ENCODE data around the gene SLC9A4.

DNA sequence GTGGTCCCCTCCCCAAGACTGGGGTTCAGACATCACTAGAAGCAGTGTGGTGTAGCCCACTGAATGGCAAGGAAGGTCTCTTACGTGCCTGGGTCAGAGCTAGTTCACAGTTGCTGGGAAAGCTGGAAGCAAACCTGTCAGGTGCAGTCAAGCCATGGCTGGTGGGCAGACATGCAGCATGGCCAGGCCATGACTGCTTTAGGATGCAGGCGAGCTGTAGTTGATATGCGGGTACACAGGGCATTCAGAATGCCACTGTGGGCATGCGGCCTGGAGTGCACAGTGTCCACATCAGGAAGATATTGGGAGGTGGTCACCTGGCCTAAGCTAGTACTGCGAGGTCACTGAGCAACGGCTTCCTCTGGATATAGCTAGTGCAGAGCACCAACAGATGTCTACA is 11.8 kb upstream of the SLC9A4 start:
- TF ChIP-seq POLR2A (IDR thresholded peaks at IDR 0.05): no peak
- TF ChIP-seq, protein P1, sequence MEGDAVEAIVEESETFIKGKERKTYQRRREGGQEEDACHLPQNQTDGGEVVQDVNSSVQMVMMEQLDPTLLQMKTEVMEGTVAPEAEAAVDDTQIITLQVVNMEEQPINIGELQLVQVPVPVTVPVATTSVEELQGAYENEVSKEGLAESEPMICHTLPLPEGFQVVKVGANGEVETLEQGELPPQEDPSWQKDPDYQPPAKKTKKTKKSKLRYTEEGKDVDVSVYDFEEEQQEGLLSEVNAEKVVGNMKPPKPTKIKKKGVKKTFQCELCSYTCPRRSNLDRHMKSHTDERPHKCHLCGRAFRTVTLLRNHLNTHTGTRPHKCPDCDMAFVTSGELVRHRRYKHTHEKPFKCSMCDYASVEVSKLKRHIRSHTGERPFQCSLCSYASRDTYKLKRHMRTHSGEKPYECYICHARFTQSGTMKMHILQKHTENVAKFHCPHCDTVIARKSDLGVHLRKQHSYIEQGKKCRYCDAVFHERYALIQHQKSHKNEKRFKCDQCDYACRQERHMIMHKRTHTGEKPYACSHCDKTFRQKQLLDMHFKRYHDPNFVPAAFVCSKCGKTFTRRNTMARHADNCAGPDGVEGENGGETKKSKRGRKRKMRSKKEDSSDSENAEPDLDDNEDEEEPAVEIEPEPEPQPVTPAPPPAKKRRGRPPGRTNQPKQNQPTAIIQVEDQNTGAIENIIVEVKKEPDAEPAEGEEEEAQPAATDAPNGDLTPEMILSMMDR (IDR thresholded peaks at IDR 0.05): no peak
